Ammon's horn (tissue), 1 donor: Measurements from ENCODE around the gene RFESD.
"Not testable (repeated sequence)": the region's sequence is repeated elsewhere in the genome, so short reads cannot be mapped to it uniquely, and the experiment has no call there.

ENCODE experiments used
- DNase-seq: peaks from one replicate; pipeline ENCODE4 v3.0.0-alpha.2; 2016; ENCODE audit warnings: low spot score

The RFESD gene

GRCh38 chr5:95667061-95667618 is 20.6 kb downstream of the RFESD start:
- DNase-seq: no peak

DNA sequence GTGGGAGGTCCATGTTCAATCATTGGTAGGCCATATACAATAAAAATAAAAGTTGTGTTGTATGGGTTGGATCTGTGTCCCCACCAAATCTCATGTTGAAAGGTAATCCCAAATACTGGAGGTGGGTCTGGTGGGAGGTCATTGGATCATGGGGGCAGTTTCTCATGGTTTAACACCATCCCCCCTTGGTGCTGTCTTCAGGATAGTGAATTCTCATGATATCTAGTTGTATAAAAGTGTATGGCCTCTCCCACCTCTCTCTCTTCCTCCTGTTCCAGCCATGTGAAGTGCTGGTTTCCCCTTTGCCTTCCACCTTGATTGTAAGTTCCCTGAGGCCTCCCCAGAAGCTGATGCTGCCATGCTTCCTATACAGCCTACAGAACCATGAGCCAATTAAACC is 21.1 kb downstream of the RFESD start:
- DNase-seq: no peak

GRCh38 chr5:95668216-95668615 is 21.6 kb downstream of the RFESD start:
- no peak for DNase-seq

GRCh38 chr5:95668728-95669127 is 22.2 kb downstream of the RFESD start:
- DNase-seq: no peak

GRCh38 chr5:95669540-95669939 is 23.0 kb downstream of the RFESD start:
- peak; percentile 69 for DNase-seq

DNA sequence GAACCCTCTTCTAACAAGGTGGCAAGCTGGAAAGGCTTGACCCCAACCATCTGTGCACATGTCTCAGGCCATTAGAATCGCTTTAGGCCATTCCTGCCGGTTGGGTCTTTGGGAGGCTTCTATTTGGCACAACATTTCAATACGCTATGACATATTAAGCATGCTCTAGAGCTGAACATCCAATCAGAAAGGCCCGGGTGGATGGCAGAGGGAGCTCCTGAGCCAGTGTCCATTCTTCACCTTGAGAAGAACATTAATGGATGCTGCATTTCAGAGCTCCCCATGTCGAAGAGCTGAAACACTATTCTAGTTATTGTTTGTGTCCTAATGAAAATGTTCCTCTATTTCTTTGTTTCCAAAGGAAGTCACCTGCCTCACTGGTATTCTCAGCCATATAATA is 23.4 kb downstream of the RFESD start:
- no peak for DNase-seq

GRCh38 chr5:95670568-95670967 is 24.0 kb downstream of the RFESD start:
- no peak for DNase-seq

- DNase-seq: no peak
These were observed 25.2 kb downstream of the RFESD start for GRCh38 chr5:95671826-95672225.

DNA sequence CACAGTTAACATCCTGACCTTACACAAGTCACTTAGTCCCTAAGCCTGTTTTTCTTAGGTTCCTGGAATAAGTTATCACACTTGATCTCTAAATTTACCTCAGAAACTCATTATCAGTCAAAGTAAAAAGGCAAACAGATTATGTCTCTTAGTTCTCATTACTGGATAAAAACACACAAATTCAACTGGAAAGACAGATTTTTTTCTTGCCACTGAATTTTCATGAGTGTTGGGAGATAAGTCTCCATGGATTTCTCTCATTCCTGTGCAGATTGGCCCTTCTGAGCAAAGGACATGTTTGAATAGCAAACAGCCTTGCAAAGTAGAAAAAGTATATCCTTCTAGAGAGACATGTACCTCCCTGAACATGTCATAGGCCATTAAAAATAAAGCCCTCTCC is 26.1 kb downstream of the RFESD start:
- no peak for DNase-seq

- no peak for DNase-seq
These were observed 26.5 kb downstream of the RFESD start for GRCh38 chr5:95673081-95673480.

GRCh38 chr5:95682891-95683290 is 36.3 kb downstream of the RFESD start, which contains the start of gene SPATA9:
SPATA9 (minus strand) TSS chr5:95682991; CDS start chr5:95682854, 137 bp downstream.
- no peak for DNase-seq

GRCh38 chr5:95684361-95684760 is 37.8 kb downstream of the RFESD start:
- DNase-seq: no peak

DNA sequence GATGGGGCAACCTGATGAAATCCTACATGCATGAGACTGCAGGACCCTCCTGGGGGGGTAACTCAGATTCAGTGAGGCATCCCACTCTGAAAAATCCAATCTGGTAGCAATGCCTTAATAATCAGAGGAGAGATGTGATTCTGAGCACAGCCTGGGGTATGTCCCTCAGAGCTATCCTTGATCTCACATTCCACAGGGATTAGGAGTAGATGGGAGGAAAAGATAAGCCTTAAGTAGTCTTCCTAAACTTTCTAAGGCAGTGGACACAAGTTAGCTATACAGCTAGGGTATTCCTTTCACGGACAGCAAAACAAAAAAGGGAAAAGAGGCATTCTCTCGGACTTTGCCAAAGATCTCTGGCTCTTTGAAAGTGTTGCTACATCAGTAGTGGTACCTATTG is 40.1 kb downstream of the RFESD start:
- no peak for DNase-seq

GRCh38 chr5:95689680-95690079 is 43.1 kb downstream of the RFESD start:
- no peak for DNase-seq

- DNase-seq: no peak
These were observed 43.8 kb downstream of the RFESD start for GRCh38 chr5:95690333-95690732.

DNA sequence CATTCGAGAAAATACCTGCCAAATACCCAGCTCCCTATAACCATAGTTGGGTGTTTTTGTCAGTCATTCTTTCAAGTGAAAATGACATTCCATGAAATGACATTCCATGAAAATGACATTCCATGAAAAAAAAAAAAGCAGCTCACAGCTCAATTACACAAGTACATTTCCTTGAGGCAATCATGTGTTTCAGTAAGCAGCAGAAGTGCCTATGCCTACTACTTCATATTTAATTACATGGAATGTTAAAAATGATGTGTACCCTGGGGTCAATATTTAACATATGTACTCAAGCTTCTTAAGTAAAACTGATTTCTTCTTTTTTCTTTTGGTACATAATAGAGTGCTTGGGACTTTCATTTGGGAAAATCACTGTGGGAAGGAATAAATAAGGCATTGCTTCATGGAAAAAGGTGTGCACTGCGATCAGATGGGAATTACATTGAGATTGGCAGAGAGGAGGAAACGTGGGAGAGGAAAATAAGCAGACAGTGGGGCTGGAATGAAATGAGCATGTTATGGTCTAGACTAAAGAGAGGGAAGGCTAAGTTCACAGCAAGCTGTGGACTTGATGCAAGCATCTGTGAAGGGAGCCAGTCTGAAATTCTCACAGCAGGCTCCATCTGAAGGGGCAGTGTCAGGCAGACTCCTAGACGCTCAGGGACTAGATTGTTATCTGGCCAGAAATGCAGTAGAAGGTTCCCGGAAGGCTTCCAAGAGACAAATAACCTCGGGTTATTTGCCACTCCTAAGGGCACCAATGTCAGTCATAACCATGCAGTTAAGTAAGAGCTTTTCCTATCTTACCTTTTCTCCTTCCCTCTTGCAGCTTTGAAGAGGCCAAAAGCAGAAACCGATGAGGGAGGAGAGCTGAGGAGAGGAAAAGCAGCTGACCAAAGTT is 51.5 kb downstream of the RFESD start:
- no peak for DNase-seq

- DNase-seq: no peak
These were observed 52.8 kb downstream of the RFESD start for GRCh38 chr5:95699337-95699736.

DNA sequence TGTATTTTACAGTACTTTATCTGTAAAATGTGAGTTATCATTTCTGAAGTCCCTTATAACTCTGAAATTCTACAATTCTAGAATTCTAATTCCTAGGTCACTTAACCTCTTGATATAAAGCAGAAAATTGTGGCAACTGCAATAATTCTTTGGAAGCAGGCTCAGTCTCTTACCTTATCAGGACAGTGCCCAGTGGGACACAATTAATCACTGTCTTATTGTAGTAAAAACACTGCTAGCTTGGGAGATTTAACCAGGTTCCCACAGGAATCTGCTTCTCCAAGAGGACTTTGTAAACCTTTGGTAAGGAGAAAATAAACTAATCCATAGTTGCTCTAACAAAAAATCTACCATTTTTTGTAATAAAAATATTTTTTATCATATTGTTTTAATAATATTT is 54.5 kb downstream of the RFESD start:
- no peak for DNase-seq

GRCh38 chr5:95704150-95704549 is 57.6 kb downstream of the RFESD start:
- peak; percentile 32 for DNase-seq

DNA sequence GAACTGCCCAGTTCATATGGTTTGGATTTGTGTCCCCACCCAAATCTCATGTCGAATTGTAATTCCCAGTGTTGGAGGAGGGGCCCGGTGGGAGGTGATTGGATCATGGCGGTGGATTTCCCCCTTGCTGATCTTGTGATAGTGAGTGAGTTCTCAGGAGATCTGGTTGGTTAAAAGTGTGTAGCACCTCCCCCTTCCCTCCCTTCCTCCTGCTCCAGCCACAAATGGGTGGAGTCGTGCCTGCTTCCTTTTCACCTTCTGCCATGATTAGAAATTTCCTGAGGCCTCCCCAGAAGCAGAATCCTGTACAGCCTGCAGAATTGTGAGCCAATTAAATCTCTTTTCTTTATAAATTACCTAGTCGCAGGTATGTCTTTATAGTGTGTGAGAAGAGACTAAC is 59.6 kb downstream of the RFESD start:
- DNase-seq: not testable (repeated sequence)

- DNase-seq: no peak
These were observed 60.5 kb downstream of the RFESD start for GRCh38 chr5:95707055-95707454.
